GM21786 (cell line): ENCODE measurements around the gene NLRC5.

ENCODE experiments used
- ATAC-seq: cut with Tn5 transposase; IDR thresholded peaks from one replicate; pipeline ENCODE4 v1.9.1; 2021; ENCODE audit not compliant: unreplicated experiment

Gene NLRC5, protein sequence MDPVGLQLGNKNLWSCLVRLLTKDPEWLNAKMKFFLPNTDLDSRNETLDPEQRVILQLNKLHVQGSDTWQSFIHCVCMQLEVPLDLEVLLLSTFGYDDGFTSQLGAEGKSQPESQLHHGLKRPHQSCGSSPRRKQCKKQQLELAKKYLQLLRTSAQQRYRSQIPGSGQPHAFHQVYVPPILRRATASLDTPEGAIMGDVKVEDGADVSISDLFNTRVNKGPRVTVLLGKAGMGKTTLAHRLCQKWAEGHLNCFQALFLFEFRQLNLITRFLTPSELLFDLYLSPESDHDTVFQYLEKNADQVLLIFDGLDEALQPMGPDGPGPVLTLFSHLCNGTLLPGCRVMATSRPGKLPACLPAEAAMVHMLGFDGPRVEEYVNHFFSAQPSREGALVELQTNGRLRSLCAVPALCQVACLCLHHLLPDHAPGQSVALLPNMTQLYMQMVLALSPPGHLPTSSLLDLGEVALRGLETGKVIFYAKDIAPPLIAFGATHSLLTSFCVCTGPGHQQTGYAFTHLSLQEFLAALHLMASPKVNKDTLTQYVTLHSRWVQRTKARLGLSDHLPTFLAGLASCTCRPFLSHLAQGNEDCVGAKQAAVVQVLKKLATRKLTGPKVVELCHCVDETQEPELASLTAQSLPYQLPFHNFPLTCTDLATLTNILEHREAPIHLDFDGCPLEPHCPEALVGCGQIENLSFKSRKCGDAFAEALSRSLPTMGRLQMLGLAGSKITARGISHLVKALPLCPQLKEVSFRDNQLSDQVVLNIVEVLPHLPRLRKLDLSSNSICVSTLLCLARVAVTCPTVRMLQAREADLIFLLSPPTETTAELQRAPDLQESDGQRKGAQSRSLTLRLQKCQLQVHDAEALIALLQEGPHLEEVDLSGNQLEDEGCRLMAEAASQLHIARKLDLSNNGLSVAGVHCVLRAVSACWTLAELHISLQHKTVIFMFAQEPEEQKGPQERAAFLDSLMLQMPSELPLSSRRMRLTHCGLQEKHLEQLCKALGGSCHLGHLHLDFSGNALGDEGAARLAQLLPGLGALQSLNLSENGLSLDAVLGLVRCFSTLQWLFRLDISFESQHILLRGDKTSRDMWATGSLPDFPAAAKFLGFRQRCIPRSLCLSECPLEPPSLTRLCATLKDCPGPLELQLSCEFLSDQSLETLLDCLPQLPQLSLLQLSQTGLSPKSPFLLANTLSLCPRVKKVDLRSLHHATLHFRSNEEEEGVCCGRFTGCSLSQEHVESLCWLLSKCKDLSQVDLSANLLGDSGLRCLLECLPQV (N-terminal part only)

DNA sequence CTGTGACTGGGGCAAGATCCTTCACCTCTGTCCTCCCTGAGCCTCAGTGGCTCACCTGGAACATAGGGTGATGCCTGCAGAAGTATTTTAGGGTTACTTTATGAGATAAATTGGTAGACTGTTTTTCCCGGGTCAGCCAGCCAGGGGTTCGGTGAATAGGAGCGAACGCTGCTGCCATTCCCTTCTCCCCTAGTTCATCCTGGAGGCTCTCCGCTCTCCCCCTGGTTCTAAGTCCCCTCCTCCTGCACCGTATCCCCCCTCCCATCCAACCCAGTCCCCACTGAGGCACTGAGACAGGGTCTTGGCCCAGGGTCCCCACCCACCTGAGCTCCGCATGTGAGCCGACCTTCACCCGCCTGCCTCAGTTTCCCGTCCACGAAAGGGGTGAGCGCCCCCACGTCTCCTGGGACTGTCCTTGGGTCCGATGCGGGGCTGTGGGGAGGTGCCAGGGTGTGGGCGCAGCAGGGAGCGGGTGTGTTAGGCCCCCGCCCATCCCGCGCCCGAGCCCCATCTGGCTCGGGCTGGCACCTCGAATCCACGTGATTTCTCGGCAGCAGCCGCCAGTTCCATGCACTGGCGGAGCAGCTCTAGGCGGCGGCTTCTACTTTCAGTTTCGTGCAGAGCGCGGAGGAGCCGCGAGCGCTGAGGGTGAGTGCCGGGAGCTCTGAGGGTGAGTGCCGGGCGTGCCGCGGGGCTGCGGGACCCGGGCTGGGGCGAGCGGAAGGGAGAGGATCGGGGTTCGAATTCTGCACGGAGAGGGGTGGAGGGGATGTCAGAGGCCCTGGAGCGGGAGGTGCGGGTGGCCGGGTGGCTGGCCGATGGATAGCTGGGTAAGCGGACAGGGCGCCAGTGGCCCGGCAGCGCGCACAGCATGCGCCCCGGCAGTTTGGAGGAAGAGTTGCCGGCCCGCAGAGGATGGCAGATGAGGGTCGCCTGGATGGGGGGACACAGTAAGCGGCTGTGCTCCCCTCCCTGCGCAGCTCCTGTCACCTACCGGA, at the start of gene NLRC5:
Gene NLRC5, plus strand, starts transcription at position 610 of the 998 bp plus-strand sequence. CDS start 31,156 bp downstream, outside the sequence.
- ATAC-seq, result peak; percentile 71

DNA sequence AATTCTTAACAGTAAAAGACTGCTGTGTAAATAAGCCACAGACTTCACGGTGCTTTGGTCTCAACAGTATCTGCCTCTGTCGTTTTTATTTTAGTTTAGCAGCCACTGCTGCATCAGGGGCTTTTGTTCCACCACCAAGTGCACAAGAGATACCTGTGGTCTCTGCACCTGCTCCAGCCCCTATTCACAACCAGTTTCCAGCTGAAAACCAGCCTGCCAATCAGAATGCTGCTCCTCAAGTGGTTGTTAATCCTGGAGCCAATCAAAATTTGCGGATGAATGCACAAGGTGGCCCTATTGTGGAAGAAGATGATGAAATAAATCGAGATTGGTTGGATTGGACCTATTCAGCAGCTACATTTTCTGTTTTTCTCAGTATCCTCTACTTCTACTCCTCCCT, 49.6 kb upstream of the NLRC5 start:
- ATAC-seq, result no peak

DNA sequence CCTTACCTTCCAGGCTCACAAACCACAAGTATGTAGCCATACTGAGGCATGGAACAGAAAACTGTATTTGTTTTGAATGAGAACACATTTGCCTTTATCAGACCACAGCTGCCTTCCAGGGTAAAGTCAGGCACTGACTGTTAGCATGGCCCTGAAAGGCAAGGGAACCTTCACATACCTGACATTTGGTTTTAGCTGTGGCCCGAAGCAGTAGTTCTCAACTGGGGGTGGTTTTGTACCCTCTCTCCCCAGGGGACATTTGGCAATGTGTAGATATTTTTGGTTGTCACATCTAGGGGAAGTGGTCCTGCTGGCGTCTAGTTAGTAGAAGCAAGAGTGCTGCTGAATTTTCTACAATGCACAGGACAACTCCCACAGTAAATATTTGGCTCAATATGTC, 48.3 kb upstream of the NLRC5 start:
- no peak for ATAC-seq

DNA sequence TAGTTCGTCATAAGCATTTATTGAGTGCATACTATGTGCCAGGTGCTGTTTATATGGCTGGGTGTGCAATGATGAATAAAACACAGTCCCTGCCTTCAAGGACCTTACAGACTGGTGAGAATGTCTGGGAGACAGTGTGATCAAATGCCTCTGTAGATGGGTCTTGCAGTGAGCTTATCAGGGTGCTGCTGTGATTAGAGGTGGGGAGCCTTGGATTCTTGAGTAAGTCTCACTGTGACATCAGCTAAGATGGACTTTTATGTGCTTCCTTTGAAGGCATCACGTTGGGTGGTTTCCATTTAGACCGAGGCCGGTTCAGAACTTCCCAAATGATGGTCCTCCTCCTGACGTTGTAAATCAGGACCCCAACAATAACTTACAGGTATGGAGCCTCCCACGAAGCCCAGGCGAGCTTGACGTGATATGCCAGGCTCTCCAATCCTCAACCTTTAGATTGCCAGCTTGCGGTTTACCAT, 47.5 kb upstream of the NLRC5 start:
- no peak for ATAC-seq

DNA sequence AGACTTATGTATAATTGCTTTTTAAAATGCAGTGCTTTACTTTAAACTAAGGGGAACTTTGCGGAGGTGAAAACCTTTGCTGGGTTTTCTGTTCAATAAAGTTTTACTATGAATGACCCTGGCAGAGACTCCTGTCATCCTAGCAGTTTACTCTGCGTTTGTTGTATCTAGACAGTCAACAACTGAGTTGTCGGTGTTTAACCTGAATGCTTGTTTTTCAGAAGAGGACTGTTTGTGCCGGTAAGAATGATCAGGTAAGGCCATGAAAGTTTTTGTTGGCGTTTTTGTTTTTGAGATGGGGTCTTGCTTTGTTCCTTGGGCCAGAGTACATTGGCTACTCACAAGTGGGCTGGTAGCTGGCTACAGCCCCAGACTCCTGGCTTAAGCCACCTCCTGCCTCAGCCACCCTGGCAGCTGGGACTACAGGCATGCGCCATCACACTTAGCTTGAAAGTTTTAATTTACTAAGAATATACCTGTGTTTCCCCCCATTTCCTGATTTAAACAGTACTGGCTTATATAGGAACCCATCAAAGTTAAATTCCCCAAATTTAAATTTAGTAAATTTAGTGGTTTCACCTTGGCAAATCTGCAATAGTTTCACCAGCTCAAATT, 45.5 kb upstream of the NLRC5 start:
- ATAC-seq, result no peak

DNA sequence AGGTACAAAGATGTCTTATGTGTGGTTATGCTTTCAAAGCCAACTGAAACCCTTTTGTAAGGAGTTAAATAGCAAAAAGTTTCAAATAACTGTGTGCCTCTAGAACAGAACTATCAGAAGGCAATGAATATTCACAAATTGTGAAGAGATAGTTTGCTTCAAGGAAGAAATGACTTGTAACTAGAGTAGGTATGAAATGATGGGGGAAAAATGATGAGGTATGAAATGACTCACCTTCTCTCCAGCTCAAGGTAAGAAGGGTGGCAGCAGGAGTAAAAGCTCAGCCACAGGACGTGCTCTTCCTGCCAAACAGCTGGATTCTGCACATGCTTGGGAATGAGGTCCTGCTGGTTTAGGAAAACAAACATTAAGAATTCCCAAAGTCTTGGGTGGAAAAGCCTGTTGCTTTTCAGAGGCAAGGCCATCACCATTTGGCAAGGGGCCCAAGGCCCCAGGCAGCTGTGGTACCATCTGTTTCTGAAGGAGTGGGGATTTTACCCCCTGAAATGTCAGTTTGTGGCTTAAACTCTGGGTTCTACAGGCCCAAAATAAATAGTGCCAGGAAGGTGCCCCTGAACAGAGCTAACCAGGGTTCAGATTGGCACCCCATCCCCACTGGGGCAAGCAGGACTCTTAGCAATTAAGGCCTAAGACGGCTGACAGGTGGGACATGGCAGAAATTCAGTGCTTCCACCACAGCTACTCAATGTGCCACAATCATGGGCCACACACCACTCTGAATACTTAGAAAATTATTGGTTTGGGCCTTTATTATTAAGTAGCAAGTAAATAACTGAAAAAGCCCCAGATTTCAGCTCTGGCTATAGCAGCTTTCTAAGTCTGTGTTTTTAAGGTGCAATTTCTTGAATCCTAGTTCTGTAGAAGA, 44.2 kb upstream of the NLRC5 start:
- ATAC-seq, result no peak

DNA sequence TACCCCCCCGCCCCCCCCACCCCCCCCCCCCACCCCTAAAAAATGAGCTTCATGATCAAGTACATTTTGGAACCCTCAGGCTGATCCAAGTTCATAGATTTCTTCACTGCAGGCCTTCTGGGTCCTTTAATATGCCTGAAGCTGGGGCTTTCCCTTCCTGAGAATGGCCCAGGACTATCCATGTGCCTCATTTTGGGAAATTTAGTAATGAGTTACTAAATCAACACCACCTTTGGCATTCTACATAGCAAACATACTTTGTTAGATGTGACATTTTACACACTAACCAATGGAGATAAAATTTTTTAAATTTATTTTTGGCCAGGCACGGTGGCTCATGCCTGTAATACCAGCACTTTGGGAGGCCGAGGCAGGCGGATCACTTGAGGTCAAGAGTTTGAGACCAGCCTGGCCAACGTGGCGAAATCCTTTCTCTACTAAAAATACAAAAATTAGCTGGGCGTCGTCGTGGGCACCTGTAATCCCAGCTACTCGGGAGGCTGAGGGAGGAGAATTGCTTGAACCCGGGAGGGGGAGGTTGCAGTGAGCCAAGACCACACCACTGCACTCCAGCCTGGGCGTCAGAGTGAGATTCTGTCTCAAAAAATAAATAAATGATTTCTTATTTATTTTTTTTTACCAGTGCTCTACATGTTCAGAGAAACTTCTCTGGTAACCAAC, 43.4 kb upstream of the NLRC5 start:
- no peak for ATAC-seq

DNA sequence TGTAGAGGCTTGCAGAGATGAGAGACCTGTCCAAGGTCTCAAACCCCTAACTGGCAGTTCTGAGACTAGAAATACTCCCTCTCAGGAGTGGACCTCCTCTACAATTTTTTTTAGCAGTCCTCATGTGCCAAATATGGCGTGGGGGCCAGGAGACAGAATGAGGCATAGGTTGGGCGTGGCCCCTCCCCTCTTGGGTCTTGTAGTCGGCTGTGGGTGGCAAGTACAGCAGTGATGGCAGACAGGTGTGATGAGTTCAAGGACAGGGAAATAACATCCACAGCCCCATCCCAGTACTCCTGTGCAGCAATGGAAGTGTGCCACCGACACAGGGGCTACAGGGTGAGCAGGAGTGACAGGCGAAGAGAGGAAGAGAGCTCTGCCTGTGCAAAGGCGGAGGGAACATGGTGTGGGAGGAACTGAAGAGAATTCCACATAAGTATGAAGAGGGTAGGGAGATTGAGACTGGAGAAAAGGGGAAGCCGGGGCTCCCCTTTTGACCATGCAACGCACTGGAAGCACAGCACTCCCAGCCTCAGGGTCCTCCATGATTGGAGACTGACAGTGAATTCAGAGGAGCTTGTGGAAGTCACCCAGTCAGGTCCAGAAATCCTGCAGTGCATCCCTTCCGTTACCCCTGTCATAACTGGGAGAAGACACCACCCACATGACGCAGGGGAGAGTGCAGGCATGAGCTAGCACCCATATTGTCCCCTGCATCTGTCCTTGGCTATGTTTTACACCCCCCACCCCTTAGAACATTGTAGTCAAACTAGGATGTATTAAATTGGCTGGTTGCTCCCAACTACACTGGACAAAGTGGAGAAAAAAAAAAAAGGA, 42.4 kb upstream of the NLRC5 start:
- ATAC-seq, result no peak

DNA sequence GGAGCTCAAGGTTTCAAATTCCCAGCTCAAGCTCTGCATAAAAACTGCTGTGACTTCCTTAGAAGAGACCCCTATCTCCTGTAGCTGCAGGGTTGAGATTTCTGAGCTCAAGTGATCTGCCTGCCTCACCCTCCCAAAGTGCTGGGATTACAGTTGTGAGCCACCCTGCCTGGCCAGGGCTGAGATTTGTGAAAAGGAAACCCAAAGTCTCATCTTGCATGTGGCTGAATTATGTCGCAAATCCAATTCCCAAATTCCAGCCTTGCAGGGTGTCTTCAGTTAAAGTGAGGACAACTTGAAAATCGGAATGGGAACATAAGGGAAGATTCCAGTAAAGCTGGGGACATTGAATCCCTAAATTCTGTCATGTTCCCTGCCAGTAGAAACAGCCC, 41.8 kb upstream of the NLRC5 start:
- no peak for ATAC-seq

DNA sequence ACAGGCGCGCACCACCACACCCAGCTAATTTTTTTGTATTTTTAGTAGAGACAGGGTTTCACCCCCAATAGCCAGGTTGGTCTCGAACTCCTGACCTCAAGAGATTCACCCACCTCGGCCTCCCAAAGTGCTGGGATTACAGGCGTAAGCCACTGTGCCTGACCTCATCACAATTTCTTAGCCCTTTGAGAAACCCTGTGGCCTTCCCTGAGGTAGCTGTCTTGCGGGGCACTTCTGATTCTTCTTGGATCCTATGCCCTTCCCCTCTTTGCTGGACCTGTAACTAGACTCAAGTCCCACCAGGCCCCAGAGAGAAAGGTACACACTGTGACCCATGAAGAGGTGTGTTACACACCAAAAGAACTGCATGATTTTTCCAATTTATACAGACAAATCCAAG, 41.1 kb upstream of the NLRC5 start:
- no peak for ATAC-seq

DNA sequence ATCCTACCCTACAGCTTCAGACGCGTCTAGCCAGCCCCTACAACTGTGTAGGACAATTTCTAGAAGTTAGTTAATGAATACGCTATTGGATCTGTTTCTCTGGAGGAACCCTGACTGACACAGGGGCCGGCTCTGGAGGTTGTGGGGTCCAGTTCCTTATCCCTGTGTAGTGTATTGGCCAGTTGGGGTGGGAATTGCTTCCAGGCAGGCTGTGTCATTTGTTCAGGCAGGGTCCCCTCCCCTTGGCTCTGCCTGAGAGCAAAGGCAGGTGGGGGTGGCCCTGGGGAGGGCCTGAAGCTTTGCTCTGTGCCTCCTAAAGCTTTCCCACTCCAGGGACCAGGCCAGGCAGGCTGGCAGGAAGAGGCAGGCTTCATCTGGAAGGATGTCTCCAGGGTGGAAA, 39.3 kb upstream of the NLRC5 start:
- no peak for ATAC-seq

DNA sequence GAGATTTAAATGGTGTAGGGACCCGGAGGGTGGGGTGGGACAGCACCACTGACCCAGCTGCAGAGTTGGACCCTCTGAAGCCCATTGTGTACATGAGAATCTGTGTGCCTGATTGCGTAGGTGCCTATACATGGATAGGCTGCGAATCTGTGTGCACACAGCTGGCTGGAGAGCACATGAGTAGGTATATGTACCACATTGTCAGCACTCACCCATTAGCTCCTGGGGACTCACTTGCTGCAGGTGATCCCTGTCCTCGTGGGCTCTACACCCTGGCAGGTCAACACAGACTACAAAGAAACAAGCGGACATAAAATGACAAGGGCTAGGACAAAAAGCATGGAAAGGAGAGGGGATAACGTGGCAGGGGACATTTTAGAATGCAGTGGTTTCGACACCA, 38.9 kb upstream of the NLRC5 start:
- no peak for ATAC-seq

DNA sequence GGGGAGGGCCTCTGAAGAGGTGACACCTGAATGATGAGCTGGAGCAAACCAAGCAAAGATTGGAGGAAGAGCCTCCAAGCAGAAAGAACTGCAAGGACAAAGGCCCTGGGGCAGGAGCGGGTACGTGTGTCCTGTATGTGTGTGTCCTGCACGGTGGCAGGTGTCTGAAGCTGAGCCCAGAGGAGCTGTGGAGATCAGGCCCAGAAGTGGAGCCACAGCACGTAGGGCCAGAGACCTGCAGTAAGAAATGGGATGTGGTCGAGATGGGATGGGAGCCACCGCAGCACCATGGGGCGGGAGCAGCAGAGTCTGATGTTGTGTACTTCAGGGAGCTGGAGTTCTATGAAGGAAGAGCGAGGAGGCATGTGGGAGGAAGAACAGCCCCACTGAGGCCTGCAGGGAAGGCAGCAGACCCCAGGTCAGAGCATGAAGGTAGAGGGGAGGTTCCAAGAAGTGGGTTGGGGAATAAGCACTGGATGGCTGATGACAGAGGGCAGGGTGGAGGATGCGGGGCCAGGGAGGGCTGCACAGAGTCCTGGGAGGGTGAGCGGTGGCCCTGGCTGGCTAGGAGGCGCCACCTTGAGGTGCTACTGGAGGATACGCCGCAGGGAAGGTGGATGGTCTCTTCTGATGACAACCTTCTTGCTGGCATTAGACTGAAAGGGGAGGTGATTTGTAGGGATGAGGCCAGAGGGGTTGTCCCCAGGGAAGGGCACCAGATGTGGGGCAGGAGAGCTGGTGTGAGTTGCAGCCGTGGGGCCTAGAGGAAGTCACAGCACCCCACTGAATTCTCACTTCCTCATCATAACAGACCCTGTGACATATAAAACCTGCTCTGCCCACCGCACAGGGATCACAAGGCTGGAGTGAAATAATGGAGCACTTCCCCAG, 38.2 kb upstream of the NLRC5 start:
- peak; percentile 60 for ATAC-seq

DNA sequence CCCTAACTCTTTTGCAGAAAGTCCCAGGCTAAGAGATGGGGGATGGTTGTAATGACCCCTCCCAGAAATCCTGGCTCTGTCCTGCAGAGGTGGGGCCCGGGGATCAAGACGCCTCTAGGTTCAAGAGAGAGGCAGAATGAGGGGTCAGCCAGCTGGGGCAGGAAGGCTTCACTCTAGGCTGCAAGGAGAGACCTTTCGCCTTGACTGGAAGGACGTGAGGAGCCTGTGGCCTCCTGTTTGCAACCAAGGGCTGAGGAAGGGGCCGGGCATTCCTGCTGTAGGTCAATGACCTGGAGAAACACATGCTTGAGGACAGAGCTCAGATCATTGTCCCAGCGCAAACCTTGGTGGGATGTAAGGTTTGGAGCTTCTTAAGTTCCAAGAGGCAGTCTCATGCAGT, 36.4 kb upstream of the NLRC5 start:
- ATAC-seq, result no peak

DNA sequence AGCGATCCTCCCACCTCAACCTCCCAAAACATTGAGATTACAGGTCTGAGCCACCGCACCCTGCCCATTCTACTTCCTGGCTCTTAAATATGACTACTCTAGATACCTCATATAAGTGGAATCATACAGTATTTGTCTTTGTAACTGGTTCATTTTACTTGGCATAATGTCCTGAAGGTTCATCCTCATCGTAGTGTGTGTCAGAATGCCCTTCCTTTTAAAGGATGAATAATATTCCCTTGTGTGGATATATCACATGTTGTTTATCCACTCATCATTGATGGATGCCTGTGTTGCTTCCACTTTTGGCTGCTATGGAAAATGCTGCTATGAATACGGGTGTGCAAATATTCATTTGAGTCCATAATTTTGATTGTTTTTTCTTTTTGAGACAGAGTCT, 33.3 kb upstream of the NLRC5 start:
- no peak for ATAC-seq

DNA sequence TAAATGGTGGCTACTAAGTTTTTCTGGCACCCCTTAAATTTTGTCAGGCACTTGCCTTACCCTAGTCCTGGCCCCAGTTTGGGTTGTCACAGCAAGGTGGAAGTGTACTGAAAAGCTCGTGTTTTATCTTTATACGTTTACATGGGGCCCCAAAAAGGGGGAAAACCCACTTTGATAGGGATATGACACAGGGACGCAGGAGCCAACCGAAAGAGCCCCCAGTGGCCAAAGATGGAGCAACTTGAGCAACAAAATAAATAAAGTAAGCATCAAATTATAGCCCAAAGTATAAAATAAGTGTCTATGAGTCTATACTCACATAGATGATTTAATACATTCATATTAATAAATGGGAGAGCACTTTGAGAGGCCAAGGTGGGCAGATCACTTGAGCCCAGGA, 32.6 kb upstream of the NLRC5 start:
- ATAC-seq, result no peak
